Gastrocnemius medialis (tissue), 4 donors: Measurements from ENCODE around the gene SULT4A1.

ENCODE experiments used
- POLR2A ChIP-seq, 2 donors: fragments of 450-650 bp; IDR thresholded peaks; one replicate each; pipeline ENCODE4 v1.6.1; 2017; ENCODE audit warnings: antibody characterized with exemption in 2 of 2, mild to moderate bottlenecking in 2 of 2, moderate library complexity in 2 of 2
- TF ChIP-seq, protein P1 (sequence below), 5 experiments: fragments of 450-650 bp in 3 of 5; fragments of 200-600 bp in 2 of 5; sonication (generic) in 2 of 5; IDR thresholded peaks in 4 of 5; conservative IDR thresholded peaks in 1 of 5; 1 replicate in 4 of 5; 2 replicates in 1 of 5; pipeline ENCODE4 v1.5.1; 2016 to 2019; ENCODE audit warnings: antibody characterized with exemption in 5 of 5, mild to moderate bottlenecking in 3 of 5, moderate library complexity in 3 of 5

DNA sequence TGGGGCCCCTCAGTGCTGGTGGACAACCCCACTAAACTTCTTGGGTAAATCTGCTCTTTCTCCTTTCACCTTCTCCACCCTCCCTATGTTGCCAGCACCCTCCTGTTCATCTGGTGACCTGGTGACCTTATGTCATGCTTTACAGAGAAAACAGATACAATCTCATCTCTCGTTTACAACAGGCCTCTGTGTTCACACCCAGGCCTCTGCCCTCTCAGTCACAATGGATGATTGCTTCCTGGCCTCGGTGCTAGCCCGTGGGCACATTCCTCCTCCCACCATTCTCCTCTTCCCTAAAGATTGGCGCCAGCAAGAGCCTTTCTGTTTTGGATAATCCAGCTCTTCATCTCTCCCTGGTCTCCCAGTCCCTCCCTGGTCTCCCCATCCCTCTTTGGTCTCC lies 49.0 kb upstream of the SULT4A1 start:
- TF ChIP-seq, protein P1, sequence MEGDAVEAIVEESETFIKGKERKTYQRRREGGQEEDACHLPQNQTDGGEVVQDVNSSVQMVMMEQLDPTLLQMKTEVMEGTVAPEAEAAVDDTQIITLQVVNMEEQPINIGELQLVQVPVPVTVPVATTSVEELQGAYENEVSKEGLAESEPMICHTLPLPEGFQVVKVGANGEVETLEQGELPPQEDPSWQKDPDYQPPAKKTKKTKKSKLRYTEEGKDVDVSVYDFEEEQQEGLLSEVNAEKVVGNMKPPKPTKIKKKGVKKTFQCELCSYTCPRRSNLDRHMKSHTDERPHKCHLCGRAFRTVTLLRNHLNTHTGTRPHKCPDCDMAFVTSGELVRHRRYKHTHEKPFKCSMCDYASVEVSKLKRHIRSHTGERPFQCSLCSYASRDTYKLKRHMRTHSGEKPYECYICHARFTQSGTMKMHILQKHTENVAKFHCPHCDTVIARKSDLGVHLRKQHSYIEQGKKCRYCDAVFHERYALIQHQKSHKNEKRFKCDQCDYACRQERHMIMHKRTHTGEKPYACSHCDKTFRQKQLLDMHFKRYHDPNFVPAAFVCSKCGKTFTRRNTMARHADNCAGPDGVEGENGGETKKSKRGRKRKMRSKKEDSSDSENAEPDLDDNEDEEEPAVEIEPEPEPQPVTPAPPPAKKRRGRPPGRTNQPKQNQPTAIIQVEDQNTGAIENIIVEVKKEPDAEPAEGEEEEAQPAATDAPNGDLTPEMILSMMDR (IDR thresholded peaks at IDR 0.05 in 4 of 5, conservative IDR thresholded peaks at IDR 0.05 in 1 of 5): no peak
- no peak for TF ChIP-seq POLR2A (IDR thresholded peaks at IDR 0.05)
